Measurements from ENCODE around the gene UHMK1.
A peak's percentile ranks its signal among the peaks of the same experiment; 100 is the strongest.
"Not testable (repeated sequence)": the region's sequence is repeated elsewhere in the genome, so short reads cannot be mapped to it uniquely, and the experiment has no call there.

UHMK1 gene

GRCh38 chr1:162497723-162498495, at the start of gene UHMK1:
Gene UHMK1, plus strand, starts transcription at chr1:162497818. Its CDS starts 183 bp downstream, at chr1:162498001.
- peak; percentile 70 to 73 for DNase-seq (ENCODE audit: low read depth in 2 of 2)

- DNase-seq (ENCODE audit: low read depth in 2 of 2) = not testable (repeated sequence)
These were observed 43.3 kb upstream of the UHMK1 start for GRCh38 chr1:162454361-162454760.

GRCh38 chr1:162456323-162456722, 41.3 kb upstream of the UHMK1 start:
- DNase-seq (ENCODE audit: low read depth in 2 of 2) = no peak

GRCh38 chr1:162458236-162458635, 39.4 kb upstream of the UHMK1 start:
- no peak for DNase-seq (ENCODE audit: low read depth in 2 of 2)

GRCh38 chr1:162462425-162462824, 35.2 kb upstream of the UHMK1 start:
- not testable (repeated sequence) for DNase-seq (ENCODE audit: low read depth in 2 of 2)

- no peak for DNase-seq (ENCODE audit: low read depth in 2 of 2)
These were observed 34.6 kb upstream of the UHMK1 start for GRCh38 chr1:162463021-162463420.

- DNase-seq (ENCODE audit: low read depth in 2 of 2) = no peak
These were observed 30.8 kb upstream of the UHMK1 start for GRCh38 chr1:162466797-162467196.

GRCh38 chr1:162470216-162470615, 27.4 kb upstream of the UHMK1 start:
- no peak for DNase-seq (ENCODE audit: low read depth in 2 of 2)

GRCh38 chr1:162471290-162471853, 26.2 kb upstream of the UHMK1 start:
- no peak for DNase-seq (ENCODE audit: low read depth in 2 of 2)

- DNase-seq (ENCODE audit: low read depth in 2 of 2) = no peak
These were observed 22.5 kb upstream of the UHMK1 start for GRCh38 chr1:162475089-162475488.

GRCh38 chr1:162475539-162476185, 22.0 kb upstream of the UHMK1 start:
- DNase-seq (ENCODE audit: low read depth in 2 of 2) = no peak

GRCh38 chr1:162476620-162477019, 21.0 kb upstream of the UHMK1 start:
- no peak for DNase-seq (ENCODE audit: low read depth in 2 of 2)

GRCh38 chr1:162485236-162485635, 12.4 kb upstream of the UHMK1 start:
- no peak for DNase-seq (ENCODE audit: low read depth in 2 of 2)

- DNase-seq (ENCODE audit: low read depth in 2 of 2) = no peak
These were observed 10.4 kb upstream of the UHMK1 start for GRCh38 chr1:162487241-162487640.

- DNase-seq (ENCODE audit: low read depth in 2 of 2) = no peak
These were observed 9.4 kb upstream of the UHMK1 start for GRCh38 chr1:162488219-162488618.

- DNase-seq (ENCODE audit: low read depth in 2 of 2) = not testable (repeated sequence)
These were observed 1.9 kb upstream of the UHMK1 start for GRCh38 chr1:162495531-162496233.

- no peak for DNase-seq (ENCODE audit: low read depth in 2 of 2)
These were observed 405 bp upstream of the UHMK1 start for GRCh38 chr1:162497104-162497722.

GRCh38 chr1:162498496-162498810, 835 bp downstream of the UHMK1 start:
- DNase-seq (ENCODE audit: low read depth in 2 of 2) = no peak

- DNase-seq (ENCODE audit: low read depth in 2 of 2) = no peak
These were observed 3.2 kb downstream of the UHMK1 start for GRCh38 chr1:162500805-162501204.

- DNase-seq (ENCODE audit: low read depth in 2 of 2) = no peak
These were observed 4.5 kb downstream of the UHMK1 start for GRCh38 chr1:162502077-162502476.

- DNase-seq (ENCODE audit: low read depth in 2 of 2) = no peak
These were observed 5.3 kb downstream of the UHMK1 start for GRCh38 chr1:162502928-162503327.

- DNase-seq (ENCODE audit: low read depth in 2 of 2) = no peak
These were observed 29.7 kb downstream of the UHMK1 start for GRCh38 chr1:162527314-162527713.

Measured in stimulated activated CD4-positive, alpha-beta T cell treated with anti-CD3 and anti-CD28 coated beads, Interleukin-1b, Interleukin-23, amount 100 ng/mL, for 1 hour (primary cell).